SK-N-SH (cell line): ENCODE measurements around the gene TESK1. TPM values are rescaled to one million over a fixed set of nuclear protein-coding genes. Genes with fewer than 3 reads are reported as not detected.

Experiments
- CTCF ChIA-PET: fragments of 300-600, 350-600 bp; formaldehyde crosslinking; extraction: SDS; loops from one replicate; lab custom pipeline; 2021; lab: Yijun Ruan, JAX
- POLR2A ChIA-PET: fragments of 350-600 bp; sonication (Branson Sonifier 250); formaldehyde crosslinking; extraction: SDS; loops from one replicate; lab custom pipeline; 2020; ENCODE audit warnings: antibody characterized with exemption, inconsistent platforms; lab: Yijun Ruan, JAX
- DNase-seq: peaks from one replicate; pipeline ENCODE4 v3.0.0; 2012
- H2AFZ ChIP-seq: fragments of 200-600 bp; sonication (generic); 2 replicates; pipeline ENCODE4 v1.8.1; 2016; ENCODE audit warnings: antibody characterized with exemption, mild to moderate bottlenecking, low read depth
- H3F3A ChIP-seq: fragments of 200-600 bp; sonication (generic); replicated peaks from 2 replicates; pipeline ENCODE3; 2016; ENCODE audit warnings: antibody characterized with exemption, mild to moderate bottlenecking; ENCODE audit not compliant: insufficient read depth
- H3K27ac ChIP-seq, 2 experiments: fragments of 200-500 bp in 1 of 2; fragments of 200-600 bp in 1 of 2; sonication (Bioruptor generic) in 1 of 2; sonication (generic), shearing (Covaris generic) in 1 of 2; 2 replicates each; pipeline versions ENCODE4 v1.5.1 to v1.6.1; 2014 to 2016; ENCODE audit warnings: low read depth in 2 of 2, inconsistent platforms in 1 of 2, low read length in 1 of 2, mild to moderate bottlenecking in 1 of 2, mixed read lengths in 1 of 2
- H3K27me3 ChIP-seq: fragments of 200-600 bp; sonication (generic), shearing (Covaris generic); 2 replicates; pipeline ENCODE4 v1.6.1; 2016; ENCODE audit warnings: mixed run types; ENCODE audit not compliant: insufficient read depth
- H3K36me3 ChIP-seq, 2 experiments: fragments of 200-500 bp in 1 of 2; fragments of 200-600 bp in 1 of 2; sonication (Bioruptor generic) in 1 of 2; sonication (generic) in 1 of 2; replicated peaks in 1 of 2; 2 replicates each; pipeline versions ENCODE3 to v1.5.1; 2014 to 2016; ENCODE audit warnings: low read length in 1 of 2, mild to moderate bottlenecking in 1 of 2; ENCODE audit not compliant: insufficient read depth in 2 of 2, control insufficient read depth in 1 of 2
- H3K4me1 ChIP-seq, 2 experiments: fragments of 200-500 bp in 1 of 2; fragments of 200-600 bp in 1 of 2; sonication (Bioruptor generic) in 1 of 2; sonication (generic), shearing (Covaris generic) in 1 of 2; 2 replicates each; pipeline versions ENCODE4 v1.5.1 to v1.6.1; 2014 to 2016; ENCODE audit warnings: low read depth in 1 of 2, low read length in 1 of 2, mixed run types in 1 of 2; ENCODE audit not compliant: insufficient read depth in 2 of 2, control insufficient read depth in 1 of 2
- H3K4me2 ChIP-seq: fragments of 200-600 bp; sonication (generic), shearing (Covaris generic); 2 replicates; pipeline ENCODE4 v1.6.1; 2017; ENCODE audit warnings: mixed run types
- H3K4me3 ChIP-seq, 2 experiments: fragments of 200-500 bp in 1 of 2; fragments of 200-600 bp in 1 of 2; sonication (Bioruptor generic) in 1 of 2; sonication (generic), shearing (Covaris generic) in 1 of 2; 2 replicates each; pipeline versions ENCODE4 v1.5.1 to v1.8.1; 2014 to 2016; ENCODE audit warnings: low read depth in 2 of 2, inconsistent platforms in 1 of 2, low read length in 1 of 2, mild to moderate bottlenecking in 1 of 2, mixed read lengths in 1 of 2, moderate library complexity in 1 of 2
- H3K79me2 ChIP-seq: fragments of 200-600 bp; sonication (generic); 2 replicates; pipeline ENCODE4 v1.8.1; 2017; ENCODE audit warnings: mild to moderate bottlenecking; ENCODE audit not compliant: insufficient read depth
- H3K9ac ChIP-seq: fragments of 200-600 bp; sonication (generic); 2 replicates; pipeline ENCODE4 v1.6.1; 2017; ENCODE audit warnings: mixed run types
- H3K9me2 ChIP-seq: fragments of 200-600 bp; sonication (generic); 2 replicates; pipeline ENCODE4 v1.6.1; 2017; ENCODE audit warnings: mixed run types
- H3K9me3 ChIP-seq: fragments of 200-600 bp; sonication (generic); 2 replicates; pipeline ENCODE4 v1.6.1; 2017; ENCODE audit warnings: mixed run types, mild to moderate bottlenecking, moderate library complexity
- H4K20me1 ChIP-seq: fragments of 200-600 bp; sonication (generic); 2 replicates; pipeline ENCODE4 v1.6.1; 2017; ENCODE audit warnings: mild to moderate bottlenecking, mixed run types; ENCODE audit not compliant: insufficient read depth
- ELF1 ChIP-seq: IDR thresholded peaks from 2 replicates; pipeline ENCODE4 v1.4.0; 2012
- EZH2phosphoT487 ChIP-seq: fragments of 200-600 bp; sonication (generic); IDR thresholded peaks from 2 replicates; pipeline ENCODE4 v1.6.1; 2017; ENCODE audit warnings: low read depth, mixed run types, mild to moderate bottlenecking, antibody characterized with exemption, moderate library complexity, borderline replicate concordance
- FOXJ3 ChIP-seq: sonication (generic); formaldehyde crosslinking; IDR thresholded peaks from 2 replicates; pipeline ENCODE4 v1.5.1; 2020; ENCODE audit warnings: mild to moderate bottlenecking, missing genetic modification reagents
- FOXM1 ChIP-seq: IDR thresholded peaks from 2 replicates; pipeline ENCODE4 v1.4.0; 2012; ENCODE audit warnings: low read depth, mild to moderate bottlenecking
- GATA2 ChIP-seq: sonication (generic); formaldehyde crosslinking; IDR thresholded peaks from 2 replicates; pipeline ENCODE4 v1.5.0; 2020; ENCODE audit warnings: mild to moderate bottlenecking, missing genetic modification reagents
- MXI1 ChIP-seq: IDR thresholded peaks from 2 replicates; pipeline ENCODE4 v1.6.1; 2012; ENCODE audit warnings: mild to moderate bottlenecking, low read depth, low read length, improper control_type of control experiment
- NRF1 ChIP-seq: IDR thresholded peaks from 2 replicates; pipeline ENCODE4 v1.6.1; 2012; ENCODE audit warnings: low read depth, mild to moderate bottlenecking, low read length
- SMC3 ChIP-seq: IDR thresholded peaks from 2 replicates; pipeline ENCODE4 v1.6.1; 2012; ENCODE audit warnings: low read depth, low read length, improper control_type of control experiment
- TAF1 ChIP-seq: IDR thresholded peaks from 2 replicates; pipeline ENCODE4 v1.6.1; 2012; ENCODE audit warnings: low read depth, mild to moderate bottlenecking, low read length, moderate library complexity, borderline replicate concordance
- TCF12 ChIP-seq: IDR thresholded peaks from 2 replicates; pipeline ENCODE4 v1.4.0; 2012
- TEAD4 ChIP-seq: IDR thresholded peaks from 2 replicates; pipeline ENCODE4 v1.4.0; 2012; ENCODE audit warnings: mild to moderate bottlenecking, borderline replicate concordance; ENCODE audit not compliant: insufficient read depth
- YY1 ChIP-seq: IDR thresholded peaks from 2 replicates; pipeline ENCODE4 v1.4.0; 2012; ENCODE audit warnings: low read depth, mild to moderate bottlenecking
- WGBS: methylation state at CpG from one replicate; pipeline ENCODE4 v1.1.6; 2017; ENCODE audit warnings: low lambda C conversion rate; 5-methylcytosine and 5-hydroxymethylcytosine counted together
- polyA plus RNA-seq, 3 experiments: library from polyadenylated mRNA; depleted of rRNA; stranded (reverse); fragments of >200 nt; gene quantifications; 2 replicates each; pipeline ENCODE4 v1.2.3, GENCODE V29; 2012
- TF ChIP-seq, protein P1 (sequence below): IDR thresholded peaks from 2 replicates; pipeline ENCODE4 v1.4.0; 2012; ENCODE audit warnings: low read depth, borderline replicate concordance
- TF ChIP-seq, protein P2 (sequence below): IDR thresholded peaks from 2 replicates; pipeline ENCODE4; 2012
- TF ChIP-seq, protein P3 (sequence below): IDR thresholded peaks from 2 replicates; pipeline ENCODE4 v1.6.1; 2012; ENCODE audit warnings: mild to moderate bottlenecking, low read depth, low read length, moderate library complexity

TESK1 gene
- polyA plus RNA-seq, 1 of the 3 experiments (the other 2 are of a cell fraction): 26.0 TPM

DNA sequence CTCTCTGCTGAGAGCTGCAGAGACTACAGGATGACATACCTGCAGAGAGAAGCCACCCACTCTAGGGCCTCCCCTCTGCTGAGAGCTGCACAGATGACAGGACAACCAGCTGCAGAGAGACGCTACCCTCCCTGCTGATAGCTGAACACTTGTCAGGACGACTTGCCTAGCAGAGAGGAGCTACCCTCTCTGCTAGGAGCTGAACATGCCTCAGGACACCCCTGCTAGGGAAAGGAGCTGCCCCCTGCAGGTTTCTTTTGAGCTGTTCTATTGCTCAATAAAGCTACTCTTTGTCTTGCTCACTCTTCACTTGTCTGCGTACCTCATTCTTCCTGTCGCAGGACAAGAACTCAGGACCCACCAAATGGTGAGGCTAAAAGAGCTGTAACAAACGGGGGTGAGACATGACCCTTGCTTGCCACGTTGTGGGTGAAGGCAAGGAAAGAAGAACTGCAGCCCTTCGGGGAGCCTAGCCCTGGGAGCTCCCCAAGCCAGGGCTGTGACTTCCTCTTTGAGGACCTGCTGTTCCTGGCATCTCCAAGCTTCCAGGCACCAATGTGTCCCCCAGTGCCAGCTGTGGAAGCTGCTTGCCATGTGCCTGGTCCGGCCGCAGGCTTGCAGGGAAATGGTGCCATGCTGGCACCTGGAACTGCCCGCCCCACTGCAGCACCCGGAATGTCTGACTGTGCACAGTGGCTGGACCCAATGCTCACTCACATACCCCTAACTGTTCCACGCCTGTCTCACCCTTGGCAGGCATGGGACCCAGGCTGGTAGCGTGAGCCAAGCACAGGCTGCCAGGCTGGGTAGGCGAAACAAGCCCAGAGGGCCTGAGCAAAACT, 5.1 kb upstream of the TESK1 start (continued):
- TF ChIP-seq TEAD4 (no peak), ELF1 (no peak), GATA2 (no peak), EZH2phosphoT487 (no peak), TCF12 (no peak), SMC3 (no peak), TAF1 (no peak), YY1 (no peak), MXI1 (no peak)
- TF ChIP-seq, protein P1, sequence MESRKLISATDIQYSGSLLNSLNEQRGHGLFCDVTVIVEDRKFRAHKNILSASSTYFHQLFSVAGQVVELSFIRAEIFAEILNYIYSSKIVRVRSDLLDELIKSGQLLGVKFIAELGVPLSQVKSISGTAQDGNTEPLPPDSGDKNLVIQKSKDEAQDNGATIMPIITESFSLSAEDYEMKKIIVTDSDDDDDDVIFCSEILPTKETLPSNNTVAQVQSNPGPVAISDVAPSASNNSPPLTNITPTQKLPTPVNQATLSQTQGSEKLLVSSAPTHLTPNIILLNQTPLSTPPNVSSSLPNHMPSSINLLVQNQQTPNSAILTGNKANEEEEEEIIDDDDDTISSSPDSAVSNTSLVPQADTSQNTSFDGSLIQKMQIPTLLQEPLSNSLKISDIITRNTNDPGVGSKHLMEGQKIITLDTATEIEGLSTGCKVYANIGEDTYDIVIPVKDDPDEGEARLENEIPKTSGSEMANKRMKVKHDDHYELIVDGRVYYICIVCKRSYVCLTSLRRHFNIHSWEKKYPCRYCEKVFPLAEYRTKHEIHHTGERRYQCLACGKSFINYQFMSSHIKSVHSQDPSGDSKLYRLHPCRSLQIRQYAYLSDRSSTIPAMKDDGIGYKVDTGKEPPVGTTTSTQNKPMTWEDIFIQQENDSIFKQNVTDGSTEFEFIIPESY: no peak

DNA sequence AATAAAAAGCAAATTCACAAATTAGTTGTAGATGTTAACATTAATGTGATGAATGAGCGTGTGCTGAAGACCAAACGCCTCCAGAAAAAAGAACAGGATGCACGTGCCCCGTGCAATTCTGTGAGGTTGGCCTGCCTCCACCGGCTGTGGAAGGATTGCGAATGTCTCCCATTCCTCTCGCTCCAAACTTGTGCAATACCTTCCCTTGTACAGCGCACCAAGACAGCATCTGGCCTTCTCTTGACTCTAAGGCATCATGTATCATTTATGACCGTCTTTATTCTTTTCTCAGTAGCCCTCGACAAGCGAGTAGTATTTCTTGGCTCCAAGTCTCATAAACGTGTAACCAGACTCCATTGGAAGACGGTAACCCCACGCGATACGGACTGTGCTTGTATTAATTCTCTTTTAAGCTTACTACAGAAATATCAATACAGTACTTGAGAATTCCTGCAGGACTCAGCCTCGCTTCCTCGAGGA, 1.5 kb upstream of the TESK1 start:
- CTCF ChIA-PET: interaction anchor here (0.6 to 2.0 kb wide), 32 partner anchors 9 to 513 kb away, joined by 3 to 10 read pairs (median 3); partner anchors contain the start of genes ARHGEF39, CCDC107, CREB3 and RMRP
- H4K20me1 ChIP-seq: peaks cover 11% of the 10 kb centered on the region
- POLR2A ChIA-PET: interaction anchor here (0.5 to 0.6 kb wide), 2 partner anchors 11 to 442 kb away, joined by 3 read pairs; no protein-coding TSS in a partner anchor
- TF ChIP-seq EZH2phosphoT487 (no peak), NRF1 (no peak), FOXM1 (no peak), FOXJ3 (CRISPR knock-in tag) (0 out of 2 replicates have a peak, but pooled peaks have one; percentile 28)
- TF ChIP-seq, protein P2, sequence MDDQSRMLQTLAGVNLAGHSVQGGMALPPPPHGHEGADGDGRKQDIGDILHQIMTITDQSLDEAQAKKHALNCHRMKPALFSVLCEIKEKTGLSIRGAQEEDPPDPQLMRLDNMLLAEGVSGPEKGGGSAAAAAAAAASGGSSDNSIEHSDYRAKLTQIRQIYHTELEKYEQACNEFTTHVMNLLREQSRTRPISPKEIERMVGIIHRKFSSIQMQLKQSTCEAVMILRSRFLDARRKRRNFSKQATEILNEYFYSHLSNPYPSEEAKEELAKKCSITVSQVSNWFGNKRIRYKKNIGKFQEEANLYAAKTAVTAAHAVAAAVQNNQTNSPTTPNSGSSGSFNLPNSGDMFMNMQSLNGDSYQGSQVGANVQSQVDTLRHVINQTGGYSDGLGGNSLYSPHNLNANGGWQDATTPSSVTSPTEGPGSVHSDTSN: no peak
- TF ChIP-seq, protein P3, sequence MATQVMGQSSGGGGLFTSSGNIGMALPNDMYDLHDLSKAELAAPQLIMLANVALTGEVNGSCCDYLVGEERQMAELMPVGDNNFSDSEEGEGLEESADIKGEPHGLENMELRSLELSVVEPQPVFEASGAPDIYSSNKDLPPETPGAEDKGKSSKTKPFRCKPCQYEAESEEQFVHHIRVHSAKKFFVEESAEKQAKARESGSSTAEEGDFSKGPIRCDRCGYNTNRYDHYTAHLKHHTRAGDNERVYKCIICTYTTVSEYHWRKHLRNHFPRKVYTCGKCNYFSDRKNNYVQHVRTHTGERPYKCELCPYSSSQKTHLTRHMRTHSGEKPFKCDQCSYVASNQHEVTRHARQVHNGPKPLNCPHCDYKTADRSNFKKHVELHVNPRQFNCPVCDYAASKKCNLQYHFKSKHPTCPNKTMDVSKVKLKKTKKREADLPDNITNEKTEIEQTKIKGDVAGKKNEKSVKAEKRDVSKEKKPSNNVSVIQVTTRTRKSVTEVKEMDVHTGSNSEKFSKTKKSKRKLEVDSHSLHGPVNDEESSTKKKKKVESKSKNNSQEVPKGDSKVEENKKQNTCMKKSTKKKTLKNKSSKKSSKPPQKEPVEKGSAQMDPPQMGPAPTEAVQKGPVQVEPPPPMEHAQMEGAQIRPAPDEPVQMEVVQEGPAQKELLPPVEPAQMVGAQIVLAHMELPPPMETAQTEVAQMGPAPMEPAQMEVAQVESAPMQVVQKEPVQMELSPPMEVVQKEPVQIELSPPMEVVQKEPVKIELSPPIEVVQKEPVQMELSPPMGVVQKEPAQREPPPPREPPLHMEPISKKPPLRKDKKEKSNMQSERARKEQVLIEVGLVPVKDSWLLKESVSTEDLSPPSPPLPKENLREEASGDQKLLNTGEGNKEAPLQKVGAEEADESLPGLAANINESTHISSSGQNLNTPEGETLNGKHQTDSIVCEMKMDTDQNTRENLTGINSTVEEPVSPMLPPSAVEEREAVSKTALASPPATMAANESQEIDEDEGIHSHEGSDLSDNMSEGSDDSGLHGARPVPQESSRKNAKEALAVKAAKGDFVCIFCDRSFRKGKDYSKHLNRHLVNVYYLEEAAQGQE: no peak
- TF ChIP-seq, all 33 proteins: peak for 1
- peak; percentile 43 for DNase-seq
- Histone ChIP-seq H3K9me2 (no peaks in the 10 kb centered on the region), H3K36me3 (peaks cover 7 to 9% of the 10 kb centered on the region in 2 experiments), H2AFZ (peak overlapping the region; percentile 97), H3F3A (peaks cover 20% of the 10 kb centered on the region), H3K4me2 (peak overlapping the region; percentile 82), H3K9me3 (no peaks in the 10 kb centered on the region), H3K79me2 (peaks cover 22% of the 10 kb centered on the region), H3K4me3 (peak overlapping the region; percentile 53 to 70), H3K27ac (peak overlapping the region; percentile 67 to 93), H3K9ac (peak overlapping the region; percentile 49; the same call in 1 of the 2 replicates), H3K27me3 (no peaks in the 10 kb centered on the region), H3K4me1 (peaks cover 14 to 21% of the 10 kb centered on the region in 2 experiments; a peak in 1 of 4 replicates)
- 19% methylated on average over 18 of the region's 18 CpGs for WGBS
